Measurements from ENCODE around the gene CUEDC1.

CUEDC1 gene

DNA sequence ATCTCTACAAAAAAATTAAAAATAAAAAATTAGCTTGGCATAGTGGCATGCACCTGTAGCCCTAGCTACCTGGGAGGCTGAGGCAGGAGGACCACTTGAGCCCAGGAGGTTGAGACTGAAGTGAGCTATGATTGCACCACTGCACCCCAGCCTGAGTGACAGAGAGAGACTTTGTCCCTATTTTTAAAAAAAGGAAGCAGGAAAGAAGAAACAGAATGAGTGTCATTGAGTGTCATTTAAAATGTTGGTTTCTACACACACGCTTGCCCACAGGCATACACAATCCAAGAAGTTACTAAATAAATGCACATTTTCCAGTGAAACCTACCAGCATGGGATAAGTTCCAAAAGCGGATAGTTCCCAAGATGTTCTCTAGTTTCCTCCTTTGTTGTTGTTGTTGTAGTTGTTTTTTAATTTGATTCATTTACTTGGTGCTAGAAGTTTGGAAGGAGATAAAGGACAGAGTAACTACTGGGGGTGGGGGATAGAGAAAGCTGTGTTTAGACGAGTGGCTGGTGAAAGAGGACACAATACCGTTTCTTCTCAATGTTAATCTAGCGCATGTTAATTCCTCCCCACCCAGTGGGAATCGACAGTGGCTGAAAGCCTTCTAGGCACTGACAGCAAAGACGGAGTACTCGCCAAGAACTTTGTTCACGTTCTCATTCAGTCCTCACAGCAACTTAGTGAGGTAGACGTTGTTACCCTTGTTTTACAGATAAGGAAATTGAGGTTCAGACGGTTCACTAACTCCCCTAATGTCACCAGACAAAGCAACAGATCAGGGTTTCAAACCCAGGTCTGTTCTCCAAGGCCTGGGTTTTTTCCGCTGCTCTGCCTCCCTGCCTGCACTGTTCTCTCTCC lies 122.7 kb downstream of the CUEDC1 start:
- DNase-seq (ENCODE audit: low read depth), result no peak

DNA sequence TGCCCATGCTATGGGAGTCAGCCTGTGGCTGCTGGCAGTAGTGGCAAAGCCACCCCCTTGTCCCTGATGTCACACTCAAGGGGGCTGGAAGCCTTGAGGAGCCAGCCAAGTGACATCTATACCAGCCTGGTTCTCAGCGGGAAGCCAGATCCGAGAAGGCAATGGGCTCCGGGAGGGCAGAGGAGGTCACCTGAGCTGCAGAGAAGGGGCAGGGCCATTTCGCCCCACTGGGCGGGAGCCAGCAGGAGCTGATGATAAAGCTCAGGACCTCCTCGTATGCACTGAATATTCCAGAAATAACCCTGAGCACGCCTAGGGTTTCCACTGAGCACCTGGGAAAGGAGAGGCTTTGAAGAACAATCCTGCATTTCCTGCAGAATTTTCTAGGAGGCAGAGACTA lies 124.3 kb downstream of the CUEDC1 start:
- no peak for DNase-seq (ENCODE audit: low read depth)

DNA sequence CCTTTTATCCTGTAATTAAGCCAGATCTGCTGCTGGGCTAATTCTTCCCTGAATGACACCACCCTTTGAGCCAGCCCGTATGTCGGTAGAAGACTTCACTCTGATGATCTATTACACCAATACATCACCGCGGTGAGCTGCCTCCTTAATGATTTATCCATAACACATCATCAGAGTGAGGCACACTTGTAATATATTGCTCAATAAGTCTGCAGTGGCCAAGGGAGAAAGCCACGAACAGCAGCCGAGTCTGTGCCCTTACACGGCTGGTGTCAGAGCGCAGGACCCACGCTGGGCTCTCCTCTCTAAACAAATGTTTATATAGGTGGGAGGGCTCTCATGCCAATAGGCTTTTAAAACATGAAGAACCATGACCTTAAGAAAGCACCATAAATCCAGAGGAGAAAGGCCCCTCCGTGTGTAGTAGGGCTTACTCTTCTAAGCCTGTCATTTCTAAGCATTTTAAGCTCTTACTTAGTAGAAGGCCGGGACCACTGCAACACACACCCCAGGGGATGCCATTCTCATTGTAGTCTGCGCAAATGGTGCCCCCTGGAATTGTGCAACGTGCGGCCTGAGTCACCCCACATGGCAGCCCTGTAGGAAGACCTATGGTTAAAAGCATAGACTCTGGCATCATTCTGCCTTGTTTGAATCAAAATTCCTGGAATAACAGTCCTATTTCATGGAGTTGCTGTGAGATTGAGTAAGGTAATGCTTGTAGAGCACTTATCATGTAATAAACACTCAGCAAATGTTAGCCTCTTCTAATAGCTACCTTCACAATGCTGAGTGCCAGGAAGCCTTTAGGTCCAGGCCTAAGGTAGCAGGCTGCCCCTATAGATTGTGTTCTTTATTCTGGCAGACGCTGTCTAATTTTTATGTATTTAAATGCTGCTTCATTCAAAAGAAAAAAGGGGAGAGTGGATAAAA lies 131.5 kb downstream of the CUEDC1 start:
- no peak for DNase-seq (ENCODE audit: low read depth)

DNA sequence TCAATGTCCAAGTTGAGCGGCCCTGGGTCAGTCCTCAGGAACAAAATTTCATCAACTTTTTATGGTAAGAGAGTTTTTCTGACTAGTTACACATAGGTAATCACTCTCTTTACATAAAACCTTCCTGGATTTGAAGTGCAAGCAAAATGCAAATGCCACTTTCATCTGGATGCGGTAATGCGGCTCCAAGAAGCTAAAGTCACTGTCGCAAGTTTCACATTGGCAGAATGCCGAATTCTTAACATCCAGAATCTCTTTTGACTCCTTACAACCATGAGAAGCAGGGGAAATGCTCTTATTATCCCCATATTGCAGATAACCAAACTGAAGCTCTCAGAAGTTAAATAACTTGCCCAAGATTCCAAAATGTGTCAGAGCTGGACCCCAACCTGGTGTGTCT lies 135.3 kb downstream of the CUEDC1 start:
- DNase-seq (ENCODE audit: low read depth), result no peak

DNA sequence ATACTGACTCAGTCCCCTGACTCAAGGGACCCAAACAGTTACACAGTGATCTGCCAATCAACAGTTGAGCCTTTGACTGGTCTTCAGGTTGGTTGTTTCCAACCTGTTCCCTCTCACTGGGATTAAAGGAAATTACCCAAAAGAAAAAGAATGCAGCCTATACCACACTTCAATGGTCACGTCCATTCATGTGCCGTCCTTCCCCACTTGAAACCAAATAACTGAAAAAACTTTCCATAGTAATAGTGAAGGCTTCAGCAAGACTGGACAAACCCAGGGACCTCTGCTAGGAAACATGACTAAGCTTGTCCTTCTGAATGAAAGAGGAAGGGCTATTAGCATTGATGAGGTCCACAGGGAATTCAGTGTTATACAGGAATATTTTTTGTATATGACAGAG lies 135.9 kb downstream of the CUEDC1 start:
- no peak for DNase-seq (ENCODE audit: low read depth)

DNA sequence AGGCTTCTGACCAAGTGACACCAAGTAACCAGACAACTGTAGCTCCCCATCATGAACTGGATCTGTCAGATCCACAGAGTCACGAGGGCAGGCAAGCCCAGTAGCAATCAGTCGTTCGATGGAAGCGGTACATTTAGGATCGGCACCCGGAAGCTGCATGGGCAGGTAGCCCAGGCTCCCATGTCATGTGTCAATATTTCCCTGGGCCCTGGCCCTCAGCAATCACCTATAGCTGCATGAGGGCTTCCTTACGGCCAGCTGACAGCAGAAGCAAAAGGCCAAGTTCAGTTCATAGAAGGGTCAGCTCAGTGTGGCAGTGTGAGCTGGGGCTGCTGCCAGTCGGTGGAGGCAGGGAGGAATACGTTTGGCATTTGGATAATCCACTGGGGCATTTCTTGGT lies 137.1 kb downstream of the CUEDC1 start:
- DNase-seq (ENCODE audit: low read depth), result no peak

DNA sequence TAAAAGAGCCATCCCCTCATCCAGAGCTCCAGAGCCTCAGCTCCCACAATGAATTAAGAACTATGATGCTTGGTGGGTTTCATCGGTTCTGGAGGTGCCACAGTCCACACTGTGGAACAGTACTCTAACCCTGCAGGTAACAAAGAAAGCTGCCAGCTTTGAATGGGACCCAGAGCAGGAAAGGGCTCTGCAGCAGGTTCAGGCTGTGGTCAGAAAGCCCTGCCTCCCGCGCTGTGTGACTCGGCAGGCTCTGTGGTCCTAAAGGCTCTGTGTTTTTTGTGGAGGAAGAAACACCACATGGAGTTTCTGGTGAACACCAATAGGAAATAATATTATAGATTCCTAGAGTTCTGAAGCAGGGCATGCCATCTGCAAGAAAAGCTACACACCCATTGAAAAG lies 137.9 kb downstream of the CUEDC1 start:
- no peak for DNase-seq (ENCODE audit: low read depth)

DNA sequence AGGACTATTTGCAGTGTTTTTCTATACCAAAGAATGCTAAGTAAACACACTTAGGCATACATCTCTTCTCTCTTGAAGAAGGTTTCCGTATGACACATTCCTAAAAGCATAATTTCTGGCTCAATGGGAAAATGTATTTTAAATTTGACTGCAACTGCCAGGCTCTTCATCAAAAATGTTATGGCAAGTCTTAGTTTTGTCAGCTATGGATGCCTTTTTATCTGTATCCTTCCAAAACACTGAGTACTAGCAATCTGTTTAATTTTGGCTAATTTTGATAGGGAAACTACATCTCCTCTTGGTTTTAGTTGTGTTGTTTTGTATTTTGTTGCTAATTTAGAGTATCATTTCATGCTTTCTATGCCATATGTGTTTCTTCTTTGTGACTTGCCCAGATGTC lies 140.8 kb downstream of the CUEDC1 start:
- no peak for DNase-seq (ENCODE audit: low read depth)

DNA sequence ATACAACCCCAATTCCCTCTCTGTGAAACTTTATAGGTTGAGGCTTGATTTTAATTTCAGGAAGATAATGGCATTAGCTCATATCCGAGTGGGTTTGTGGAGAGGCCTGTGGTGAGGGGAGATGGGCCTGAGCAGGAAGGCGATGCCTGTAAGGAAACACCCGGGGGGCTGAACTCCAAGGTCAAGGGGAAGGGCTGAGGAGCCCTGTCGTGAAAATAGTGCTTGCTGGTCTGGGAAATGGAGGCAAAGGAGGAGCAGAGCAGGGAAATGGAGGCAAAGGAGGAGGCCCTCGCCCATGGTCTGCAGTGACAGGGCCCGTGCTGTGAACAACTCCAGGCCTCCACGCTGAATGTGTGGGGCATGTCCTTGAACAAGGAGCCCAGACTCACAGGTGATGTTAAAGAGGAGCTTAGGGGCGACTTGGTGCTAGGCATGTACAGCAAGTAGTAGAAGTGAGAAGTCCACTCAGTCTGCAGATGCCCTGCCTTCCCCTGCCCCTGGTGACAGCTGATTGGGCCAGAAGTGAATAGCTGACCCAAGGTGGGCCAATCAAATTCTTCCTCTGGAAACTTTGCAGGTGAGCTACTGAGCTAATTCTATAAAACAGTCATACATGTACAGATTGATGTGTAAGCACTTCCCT lies 143.5 kb downstream of the CUEDC1 start:
- DNase-seq (ENCODE audit: low read depth), result no peak

All from stimulated activated CD8-positive, alpha-beta memory T cell treated with anti-CD3 and anti-CD28 coated beads, Interleukin-12 subunit alpha, Interleukin-12 subunit beta, amount 100 ng/mL, for 1 hour (primary cell).